GM23248 (cell line): Measurements from ENCODE around the gene GEMIN4.

Source experiments
- EZH2 ChIP-seq: fragments of 200-600 bp; sonication (generic); IDR thresholded peaks from 2 replicates; pipeline ENCODE4 v1.6.1; 2018; ENCODE audit warnings: antibody characterized with exemption, mild to moderate bottlenecking; ENCODE audit not compliant: insufficient read depth, poor library complexity, severe bottlenecking
- EZH2phosphoT487 ChIP-seq: fragments of 200-600 bp; sonication (generic); IDR thresholded peaks from 2 replicates; pipeline ENCODE4 v1.6.1; 2018; ENCODE audit warnings: antibody characterized with exemption, moderate library complexity, mild to moderate bottlenecking, low read depth; ENCODE audit not compliant: insufficient read depth

DNA sequence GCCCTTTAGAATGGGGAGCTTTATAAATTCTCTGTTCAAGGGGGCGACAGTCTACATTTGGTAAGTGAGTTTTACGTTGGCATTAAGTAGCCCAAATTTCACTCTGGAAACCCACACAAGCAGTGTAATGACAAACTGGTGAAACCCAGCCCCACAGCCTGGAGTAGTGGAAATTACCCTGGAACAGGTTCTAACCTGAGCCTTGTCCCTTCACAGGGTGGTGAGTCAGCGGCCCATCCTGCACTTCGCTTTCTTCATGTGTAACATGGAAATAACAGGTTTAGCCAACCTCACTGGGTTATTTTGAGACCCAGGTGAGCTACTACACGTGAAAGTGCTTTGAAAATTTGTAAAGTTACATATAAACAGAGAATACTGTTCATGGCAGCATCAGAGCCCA, 23.2 kb downstream of the GEMIN4 start:
- no peak for TF ChIP-seq EZH2
- TF ChIP-seq EZH2phosphoT487 = no peak
